GM21447 (cell line): Measurements from ENCODE around the gene PTCH2.
"Not testable (repeated sequence)": the region's sequence is repeated elsewhere in the genome, so short reads cannot be mapped to it uniquely, and the experiment has no call there.

Experiments used
- ATAC-seq: cut with Tn5 transposase; IDR thresholded peaks from one replicate; pipeline ENCODE4 v1.9.1; 2021; ENCODE audit not compliant: unreplicated experiment

The PTCH2 gene

GRCh38 chr1:44839576-44839975 lies 3.5 kb downstream of the PTCH2 start:
- no peak for ATAC-seq

GRCh38 chr1:44838294-44838693 lies 4.8 kb downstream of the PTCH2 start:
- not testable (repeated sequence) for ATAC-seq

DNA sequence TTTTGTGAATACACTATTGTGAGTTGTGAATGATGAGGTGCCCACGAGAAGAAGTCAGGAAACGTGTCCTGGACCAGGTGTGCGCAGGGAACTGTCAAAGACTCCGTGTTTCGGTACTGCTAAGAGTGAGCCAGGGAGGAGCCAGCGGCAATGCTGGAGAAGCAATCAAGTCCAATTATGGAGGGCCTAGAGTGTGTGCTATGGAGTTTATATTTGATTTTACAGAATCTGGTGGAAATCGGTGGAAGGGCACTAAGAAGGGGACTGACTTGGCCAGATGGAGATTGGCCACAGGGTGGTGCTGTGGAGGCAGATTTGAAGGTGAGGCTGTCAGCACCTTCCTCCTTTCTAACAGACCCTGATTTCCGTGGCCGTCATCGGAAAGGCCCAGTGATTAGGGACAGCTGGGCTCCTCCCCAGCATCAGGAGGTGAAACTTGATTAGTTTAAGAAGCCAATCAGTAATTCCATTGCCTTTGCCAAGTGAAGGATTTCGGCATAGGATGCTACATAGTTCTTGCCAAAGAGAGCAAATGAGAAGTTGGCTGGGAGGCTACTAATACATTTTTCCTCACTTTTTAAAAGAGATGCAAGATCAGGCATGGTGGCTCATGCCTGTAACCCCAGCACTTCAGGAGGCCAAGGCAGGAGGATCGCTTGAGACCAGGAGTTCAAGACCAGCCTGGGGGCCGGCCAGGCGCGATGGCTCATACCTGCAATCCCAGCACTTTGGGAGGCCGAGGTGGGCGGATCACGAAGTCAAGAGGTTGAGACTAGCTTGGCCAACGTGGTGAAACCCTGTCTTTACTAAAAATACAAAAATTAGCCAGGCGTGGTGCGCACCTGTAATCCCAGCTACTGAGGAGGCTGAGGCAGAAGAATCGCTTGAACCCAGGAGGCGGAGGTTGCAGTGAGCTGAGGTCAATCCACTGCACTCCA lies 7.0 kb downstream of the PTCH2 start:
- ATAC-seq: no peak

- no peak for ATAC-seq
Measured at GRCh38 chr1:44834328-44834727, 8.7 kb downstream of the PTCH2 start.

DNA sequence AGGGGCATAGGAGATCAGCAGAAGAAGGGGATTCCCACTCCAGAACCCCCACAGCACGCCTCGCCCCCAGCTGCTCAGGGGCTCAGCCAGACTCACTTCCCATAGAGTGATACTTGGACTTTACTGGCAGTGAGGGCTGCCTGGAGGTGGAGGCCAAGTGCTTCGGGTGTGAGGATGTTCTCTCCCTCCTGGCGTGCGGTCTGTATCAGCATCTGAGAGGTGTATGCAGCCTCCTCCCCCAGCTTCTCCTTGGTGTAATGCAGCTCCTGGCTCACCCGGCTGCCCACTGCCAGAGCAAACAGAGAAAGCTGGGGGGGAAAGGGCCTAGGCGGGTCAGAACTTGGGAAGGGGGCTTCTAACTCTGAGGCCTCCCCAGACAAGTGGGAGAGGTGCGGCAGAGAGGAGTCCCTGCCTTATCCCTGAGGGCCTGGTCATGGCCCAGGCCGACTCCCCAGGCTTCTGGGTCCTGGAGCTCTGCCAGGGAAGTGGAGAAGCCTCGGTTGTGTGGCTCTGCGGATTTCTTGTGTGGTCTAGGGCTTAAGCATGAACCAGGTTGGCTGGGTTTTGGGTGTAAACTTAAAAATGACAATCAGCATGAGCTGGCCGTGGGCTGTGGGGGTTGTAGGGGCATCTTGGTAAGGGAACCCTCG lies 10.9 kb downstream of the PTCH2 start:
- ATAC-seq: no peak

DNA sequence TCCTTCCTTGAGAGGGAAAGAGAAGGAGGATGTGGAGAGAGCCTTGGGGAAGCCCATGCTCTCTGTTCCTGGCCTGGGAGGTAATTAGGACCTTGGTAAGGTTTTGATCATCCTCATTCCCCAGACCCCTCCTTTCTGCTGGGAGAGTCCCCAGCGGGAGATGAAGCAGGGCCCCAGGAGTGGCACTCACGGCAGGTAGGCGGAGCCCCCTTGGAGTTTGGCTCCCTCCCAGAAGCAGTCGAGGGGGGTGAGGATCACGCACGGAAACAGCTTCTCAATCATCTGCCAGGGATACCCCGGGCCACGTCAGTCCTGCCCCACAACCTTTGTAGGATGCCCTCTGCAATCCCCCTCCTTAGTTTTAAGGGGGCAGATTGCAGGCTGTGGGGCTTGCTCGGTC lies 11.5 kb downstream of the PTCH2 start:
- ATAC-seq: no peak

- no peak for ATAC-seq
Measured at GRCh38 chr1:44830900-44831304, 12.2 kb downstream of the PTCH2 start.

- ATAC-seq: no peak
Measured at GRCh38 chr1:44829506-44830384, 13.3 kb downstream of the PTCH2 start.

- ATAC-seq: no peak
Measured at GRCh38 chr1:44828841-44829440, 14.1 kb downstream of the PTCH2 start.

DNA sequence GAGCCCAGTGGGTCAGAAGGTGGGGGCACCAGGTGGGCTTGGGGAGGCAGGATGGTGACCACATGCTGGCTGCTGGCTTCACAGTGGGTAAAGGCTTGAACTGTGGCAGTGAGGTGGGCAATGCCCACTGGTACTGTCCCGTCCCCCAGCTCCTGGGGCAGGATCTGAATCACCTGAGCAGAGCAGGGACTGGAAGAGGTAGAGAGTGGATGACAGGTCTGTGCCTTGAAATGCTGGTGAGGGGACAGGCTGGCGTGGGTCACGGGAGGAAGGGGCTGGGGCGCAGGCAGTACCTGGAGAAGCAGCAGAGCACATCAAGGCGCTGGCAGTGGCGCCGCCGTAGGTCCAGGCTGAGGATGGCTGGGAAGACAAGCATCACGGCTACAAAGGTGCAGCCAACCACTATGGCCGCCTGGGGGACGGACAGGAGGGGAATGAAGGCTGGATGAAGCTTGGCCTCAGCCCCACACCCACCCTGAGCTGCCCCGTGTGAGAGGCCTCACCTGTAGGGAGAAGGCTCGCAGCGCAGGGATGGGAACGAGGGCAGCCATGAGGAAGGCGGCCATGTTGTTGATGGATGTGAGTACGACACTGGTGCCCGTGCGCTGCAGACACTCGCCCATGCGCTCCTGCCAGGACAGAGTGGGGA lies 14.9 kb downstream of the PTCH2 start:
- no peak for ATAC-seq

GRCh38 chr1:44827197-44828002 lies 15.7 kb downstream of the PTCH2 start:
- no peak for ATAC-seq

DNA sequence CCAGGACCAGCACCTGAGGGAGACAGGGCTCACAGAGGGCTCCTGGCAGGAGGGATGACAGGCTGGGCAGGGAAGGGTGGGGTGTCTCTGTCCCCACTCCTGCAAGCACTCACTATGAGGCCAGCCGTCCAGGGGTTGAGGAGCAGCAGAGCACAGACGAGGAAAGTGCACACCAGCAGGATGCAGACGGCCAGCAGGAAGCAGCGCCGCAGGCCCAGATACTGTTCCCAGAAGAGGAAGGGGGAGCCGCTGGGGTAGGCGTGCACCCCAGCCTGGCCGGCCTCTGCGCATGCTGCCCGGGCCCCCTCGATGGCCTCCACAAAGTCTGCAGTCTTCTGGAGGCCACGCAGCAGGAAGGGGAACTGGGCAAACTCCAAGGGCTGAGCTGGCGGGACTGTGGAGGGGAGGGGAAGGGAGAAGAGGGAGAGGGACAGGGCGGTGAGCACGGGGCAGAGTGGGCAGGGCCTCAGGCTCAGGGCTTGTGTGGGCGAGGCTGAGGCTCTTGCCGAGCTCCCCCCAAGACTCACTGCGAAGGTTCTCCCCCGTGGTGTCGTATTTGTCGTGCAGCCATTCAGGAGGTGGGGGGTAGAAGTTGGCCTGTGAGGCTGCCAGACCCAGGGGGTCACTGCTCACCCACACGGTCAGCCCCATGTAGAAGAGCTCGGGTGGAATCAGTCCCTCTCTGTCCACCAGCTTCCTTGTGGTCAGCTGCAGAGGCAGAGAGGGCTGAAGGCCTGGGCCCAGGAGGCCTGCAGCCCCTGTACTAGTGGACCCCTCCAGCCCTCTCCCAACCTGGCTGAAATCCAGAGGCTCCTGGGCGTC lies 16.5 kb downstream of the PTCH2 start:
- no peak for ATAC-seq

DNA sequence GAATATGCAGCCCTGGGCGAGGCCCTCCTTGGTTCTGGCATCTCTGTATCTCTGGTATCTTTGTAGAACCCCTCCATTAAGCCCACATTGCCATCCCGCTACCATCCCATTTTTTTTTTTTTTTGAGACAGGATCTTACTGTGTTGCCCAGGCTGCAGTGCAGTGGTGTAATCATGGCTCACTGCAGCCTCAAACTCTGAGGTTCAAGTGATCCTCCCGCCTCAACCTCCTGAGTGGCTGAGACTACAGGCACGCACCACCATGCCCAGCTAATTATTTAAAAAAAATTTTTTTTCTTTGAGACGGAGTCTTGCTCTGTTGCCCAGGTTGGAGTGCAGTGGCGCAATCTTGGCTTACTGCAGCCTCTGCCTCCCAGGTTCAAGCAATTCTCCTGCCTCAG lies 18.7 kb downstream of the PTCH2 start:
- ATAC-seq: not testable (repeated sequence)

GRCh38 chr1:44822981-44823451 lies 20.0 kb downstream of the PTCH2 start:
- ATAC-seq: no peak

GRCh38 chr1:44822131-44822701 lies 20.8 kb downstream of the PTCH2 start:
- ATAC-seq: no peak

DNA sequence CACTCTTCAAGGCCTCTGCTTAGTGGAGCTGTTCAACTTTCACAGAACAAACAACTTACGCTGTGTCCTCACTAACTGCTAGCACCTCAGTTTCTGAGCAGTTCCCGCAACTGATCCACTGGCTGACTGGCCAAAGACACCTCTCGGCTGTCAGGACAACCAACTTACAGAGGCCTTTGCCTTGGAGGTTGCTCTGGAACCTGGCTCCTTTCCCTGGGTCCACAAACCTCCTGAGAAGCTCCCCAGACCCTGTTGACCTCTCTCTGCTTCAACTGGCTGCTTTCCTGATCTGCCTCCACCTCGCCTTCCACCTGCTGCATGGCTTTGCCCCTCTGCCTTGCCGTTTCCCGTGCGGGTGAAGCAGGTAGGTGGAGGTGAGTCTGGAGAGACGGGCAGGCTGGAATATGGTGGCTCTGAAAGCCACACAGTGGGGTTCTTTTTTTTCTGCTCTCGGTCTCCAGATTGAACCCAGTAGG lies 21.8 kb downstream of the PTCH2 start:
- no peak for ATAC-seq

DNA sequence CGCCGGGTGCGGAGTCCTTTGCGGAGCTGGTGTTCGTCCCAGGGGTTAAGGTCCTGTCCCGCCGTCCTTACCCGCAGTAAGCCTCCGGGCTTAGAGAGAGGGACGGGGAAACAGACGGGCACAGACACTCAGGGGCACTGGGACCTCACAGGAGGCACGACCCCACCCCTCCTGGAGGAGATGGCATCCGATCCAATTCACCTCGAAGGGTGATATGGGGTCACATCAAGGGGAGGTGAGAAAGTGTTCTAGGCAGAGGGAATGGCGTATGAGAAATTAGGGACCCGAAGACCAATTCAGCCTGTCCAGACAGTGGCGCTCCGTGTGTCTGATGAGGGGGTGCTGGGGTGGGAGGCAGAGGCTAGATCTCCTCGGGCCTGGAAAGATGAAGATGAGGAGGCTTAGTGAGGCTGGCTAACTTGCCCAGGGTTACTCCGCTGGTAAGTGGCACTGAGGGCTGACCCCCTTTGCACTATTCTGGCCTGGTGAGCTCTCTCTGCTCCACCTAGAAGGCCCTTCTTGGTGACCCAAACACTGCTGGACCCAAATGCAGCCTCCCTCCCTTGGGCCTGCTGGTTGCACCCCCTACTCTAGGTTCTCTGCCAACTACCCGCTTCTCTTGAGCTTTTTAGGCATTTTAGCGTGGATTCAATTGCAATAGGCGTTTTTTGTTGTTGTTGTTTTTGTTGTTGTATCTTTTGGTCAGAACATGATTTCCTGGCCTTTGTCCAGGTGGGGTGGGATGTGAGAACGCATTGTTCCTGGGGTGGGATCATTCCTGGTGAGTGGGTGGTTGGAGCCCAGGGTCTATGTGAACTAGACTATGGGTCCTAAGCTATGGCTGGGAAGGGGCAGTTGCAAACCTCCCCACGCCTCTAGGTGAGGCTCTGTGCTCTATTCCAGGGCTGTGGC lies 22.5 kb downstream of the PTCH2 start:
- no peak for ATAC-seq
